IMR-90 (cell line): ENCODE data around the gene CTIF. TPM values are rescaled to one million over a fixed set of nuclear protein-coding genes. Genes with fewer than 3 reads are reported as not detected.

Experiments used
- ATAC-seq: fragments of 200-7000 bp; cut with Tn5 transposase; 2 replicates; pipeline ENCODE4 v1.9.1; 2020; ENCODE audit warnings: low read depth, mild to moderate bottlenecking, moderate library complexity
- BruUV-seq: library from RNA; stranded (reverse); fragments of 400-500 nt; replicated peaks from 2 replicates; lab custom pipeline; 2021; lab: Mats Ljungman, UMichigan
- CTCF ChIA-PET: fragments of 300-600 bp; formaldehyde crosslinking; extraction: SDS; loops from one replicate; lab custom pipeline; 2021; ENCODE audit warnings: antibody characterized with exemption; lab: Yijun Ruan, JAX
- POLR2A ChIA-PET: fragments of 300-600 bp; sonication (Branson Sonifier 250); formaldehyde crosslinking; loops from one replicate; lab custom pipeline; 2022; ENCODE audit warnings: antibody characterized with exemption; ENCODE audit not compliant: unreplicated experiment; lab: Charles Lee
- DNase-seq: peaks from one replicate; pipeline ENCODE4 v3.0.0; 2013
- H2AFZ ChIP-seq: replicated peaks from 2 replicates; pipeline ENCODE3; 2013; ENCODE audit warnings: low read length, mild to moderate bottlenecking; ENCODE audit not compliant: poor library complexity
- H2AK5ac ChIP-seq: 2 replicates; pipeline ENCODE4 v1.6.1; 2013; ENCODE audit warnings: low read depth, low read length, inconsistent platforms
- H2AK9ac ChIP-seq: replicated peaks from 2 replicates; pipeline ENCODE3; 2013; ENCODE audit warnings: mild to moderate bottlenecking, low read depth, low read length, moderate library complexity; ENCODE audit not compliant: poor library complexity
- H2BK120ac ChIP-seq: 2 replicates; pipeline ENCODE4 v1.6.1; 2013; ENCODE audit warnings: low read depth, low read length, inconsistent platforms
- H2BK15ac ChIP-seq: 3 replicates; pipeline ENCODE4 v1.6.1; 2013; ENCODE audit warnings: low read depth, low read length, inconsistent platforms
- H2BK20ac ChIP-seq: 2 replicates; pipeline ENCODE4 v1.6.1; 2013; ENCODE audit warnings: low read depth, mild to moderate bottlenecking, inconsistent platforms, low read length, moderate library complexity
- H2BK5ac ChIP-seq: 2 replicates; pipeline ENCODE4 v1.6.1; 2013; ENCODE audit warnings: mild to moderate bottlenecking, low read depth, low read length, inconsistent platforms; ENCODE audit not compliant: poor library complexity, severe bottlenecking
- H3K14ac ChIP-seq: replicated peaks from 2 replicates; pipeline ENCODE4 v1.6.1; 2013; ENCODE audit warnings: low read depth, low read length, inconsistent platforms
- H3K18ac ChIP-seq: 2 replicates; pipeline ENCODE4 v1.6.1; 2013; ENCODE audit warnings: low read depth, low read length, control low read depth
- H3K23ac ChIP-seq: 2 replicates; pipeline ENCODE4 v1.6.1; 2013; ENCODE audit warnings: low read depth, low read length, inconsistent platforms
- H3K27ac ChIP-seq: 2 replicates; pipeline ENCODE4 v1.5.1; 2013; ENCODE audit warnings: mild to moderate bottlenecking, control low read depth, low read length; ENCODE audit not compliant: insufficient read depth
- H3K27me3 ChIP-seq: 2 replicates; pipeline ENCODE4 v1.6.1; 2013; ENCODE audit warnings: low read length; ENCODE audit not compliant: control insufficient read depth, insufficient read depth
- H3K36me3 ChIP-seq: 2 replicates; pipeline ENCODE4 v1.6.1; 2013; ENCODE audit warnings: low read length, mixed read lengths; ENCODE audit not compliant: control insufficient read depth, insufficient read depth
- H3K4ac ChIP-seq: 2 replicates; pipeline ENCODE4 v1.6.1; 2013; ENCODE audit warnings: low read depth, low read length, inconsistent platforms
- H3K4me1 ChIP-seq: 2 replicates; pipeline ENCODE4 v1.6.1; 2013; ENCODE audit warnings: low read length, mixed read lengths; ENCODE audit not compliant: control insufficient read depth, insufficient read depth
- H3K4me2 ChIP-seq: 2 replicates; pipeline ENCODE4 v1.6.1; 2013; ENCODE audit warnings: low read depth, mild to moderate bottlenecking, control low read depth, low read length, moderate library complexity
- H3K4me3 ChIP-seq: 2 replicates; pipeline ENCODE4 v1.5.1; 2013; ENCODE audit warnings: low read depth, mild to moderate bottlenecking, control low read depth, low read length, moderate library complexity; ENCODE audit not compliant: insufficient read depth
- H3K56ac ChIP-seq: 2 replicates; pipeline ENCODE4 v1.6.1; 2013; ENCODE audit warnings: low read length, inconsistent platforms; ENCODE audit not compliant: insufficient read depth; ENCODE audit errors: extremely low read depth
- H3K79me1 ChIP-seq, 2 experiments: 2 replicates each; pipeline ENCODE4 v1.6.1; 2013; ENCODE audit warnings: low read length in 2 of 2, inconsistent platforms in 1 of 2, low read depth in 1 of 2
- H3K9ac ChIP-seq: 2 replicates; pipeline ENCODE4 v1.6.1; 2013; ENCODE audit warnings: low read depth, low read length, control low read depth
- H3K9me1 ChIP-seq: 2 replicates; pipeline ENCODE4 v1.6.1; 2013; ENCODE audit warnings: low read length, inconsistent platforms; ENCODE audit not compliant: insufficient read depth
- H3K9me3 ChIP-seq: 2 replicates; pipeline ENCODE4 v1.6.1; 2013; ENCODE audit warnings: low read length; ENCODE audit not compliant: control insufficient read depth, insufficient read depth
- H4K20me1 ChIP-seq: 2 replicates; pipeline ENCODE4 v1.6.1; 2013; ENCODE audit warnings: low read length, inconsistent platforms; ENCODE audit not compliant: insufficient read depth
- H4K5ac ChIP-seq: 2 replicates; pipeline ENCODE4 v1.6.1; 2013; ENCODE audit warnings: mild to moderate bottlenecking, low read depth, low read length, control low read depth
- H4K8ac ChIP-seq, 2 experiments: 2 replicates each; pipeline ENCODE4 v1.6.1; 2013; ENCODE audit warnings: low read depth in 2 of 2, low read length in 2 of 2, control low read depth in 1 of 2, inconsistent platforms in 1 of 2
- H4K91ac ChIP-seq: 2 replicates; pipeline ENCODE4 v1.6.1; 2013; ENCODE audit warnings: low read depth, low read length, inconsistent platforms; ENCODE audit not compliant: insufficient read depth
- BHLHE40 ChIP-seq: fragments of 150-350 bp; IDR thresholded peaks from 2 replicates; pipeline ENCODE4 v1.6.1; 2016; ENCODE audit warnings: mild to moderate bottlenecking, low read depth, low read length
- CEBPB ChIP-seq: IDR thresholded peaks from 2 replicates; pipeline ENCODE4 v1.6.1; 2012; ENCODE audit warnings: low read depth, low read length, improper control_type of control experiment
- CHD1 ChIP-seq: IDR thresholded peaks from 2 replicates; pipeline ENCODE4 v1.6.1; 2012; ENCODE audit warnings: low read depth, low read length, improper control_type of control experiment
- CTCF ChIP-seq: conservative IDR thresholded peaks from 2 replicates; pipeline ENCODE4 v1.5.1; 2012; ENCODE audit warnings: mild to moderate bottlenecking, low read depth, low read length, improper control_type of control experiment
- ELK1 ChIP-seq: fragments of 150-350 bp; IDR thresholded peaks from 2 replicates; pipeline ENCODE4 v1.6.1; 2016; ENCODE audit warnings: low read depth, mild to moderate bottlenecking, low read length, moderate library complexity, borderline replicate concordance
- FOS ChIP-seq: fragments of 150-350 bp; IDR thresholded peaks from 2 replicates; pipeline ENCODE4 v1.6.1; 2016; ENCODE audit warnings: low read depth, low read length
- MAFK ChIP-seq: IDR thresholded peaks from 2 replicates; pipeline ENCODE4 v1.6.1; 2012; ENCODE audit warnings: low read depth, low read length, improper control_type of control experiment
- MAZ ChIP-seq: IDR thresholded peaks from 2 replicates; pipeline ENCODE4 v1.6.1; 2012; ENCODE audit warnings: low read depth, mild to moderate bottlenecking, low read length, improper control_type of control experiment, moderate library complexity, borderline replicate concordance
- MXI1 ChIP-seq: IDR thresholded peaks from 2 replicates; pipeline ENCODE4 v1.6.1; 2012; ENCODE audit warnings: low read depth, mild to moderate bottlenecking, low read length, moderate library complexity, borderline replicate concordance
- NFE2L2 ChIP-seq: fragments of 150-350 bp; IDR thresholded peaks from 2 replicates; pipeline ENCODE4 v1.6.1; 2016; ENCODE audit warnings: low read depth, mild to moderate bottlenecking, low read length
- POLR2A ChIP-seq: IDR thresholded peaks from 2 replicates; pipeline ENCODE4 v1.6.1; 2012; ENCODE audit warnings: mild to moderate bottlenecking, low read depth, low read length
- RAD21 ChIP-seq: IDR thresholded peaks from 2 replicates; pipeline ENCODE4 v1.6.1; 2012; ENCODE audit warnings: low read length, improper control_type of control experiment
- RCOR1 ChIP-seq: IDR thresholded peaks from 2 replicates; pipeline ENCODE4 v1.6.1; 2012; ENCODE audit warnings: mild to moderate bottlenecking, low read length, improper control_type of control experiment; ENCODE audit not compliant: insufficient replicate concordance
- RFX5 ChIP-seq: IDR thresholded peaks from 2 replicates; pipeline ENCODE4 v1.8.0; 2012; ENCODE audit warnings: low read depth, mild to moderate bottlenecking, low read length, moderate library complexity
- SMC3 ChIP-seq: fragments of 150-350 bp; IDR thresholded peaks from 2 replicates; pipeline ENCODE4 v1.6.1; 2016; ENCODE audit warnings: low read depth, mild to moderate bottlenecking, antibody characterized with exemption, low read length, moderate library complexity
- USF2 ChIP-seq: fragments of 150-350 bp; IDR thresholded peaks from 2 replicates; pipeline ENCODE4 v1.6.1; 2017; ENCODE audit warnings: mild to moderate bottlenecking, antibody characterized with exemption, low read length, low read depth
- WGBS, 2 experiments: methylation state at CpG; one replicate each; pipeline versions ENCODE4 v1.1.5 to v1.1.7; 2013; ENCODE audit warnings: missing lambda C conversion rate in 2 of 2; ENCODE audit not compliant: insufficient read length in 1 of 2; ENCODE audit errors: extremely low coverage in 2 of 2; 5-methylcytosine and 5-hydroxymethylcytosine counted together
- dilution Hi-C: fragments of 300-500 bp; cut with HindIII; formaldehyde crosslinking; loops from one replicate; pipeline ENCODE4 v1.14.3; 2018; ENCODE audit warnings: low sequenced_read_pairs; ENCODE audit not compliant: unreplicated experiment
- in situ Hi-C: fragments of 300-500 bp; cut with MboI; formaldehyde crosslinking; loops from 3 replicates; pipeline ENCODE4 v1.14.3; 2019; ENCODE audit warnings: low sequenced_read_pairs, inconsistent platforms, mixed read lengths
- intact Hi-C: fragments of 100-400 bp; cut with micrococcal nuclease; formaldehyde crosslinking; loops from 2 replicates; pipeline ENCODE4 v1.10.0; 2022
- polyA plus RNA-seq, 3 experiments: library from polyadenylated mRNA; depleted of rRNA; stranded (reverse); fragments of >200 nt; gene quantifications; 2 replicates each; pipeline ENCODE4 v1.2.3, GENCODE V29; 2012; ENCODE audit warnings: low replicate concordance in 1 of 3
- total RNA-seq: library from RNA; depleted of rRNA; stranded (reverse); fragments of >200 nt; gene quantifications from 2 replicates; pipeline ENCODE4 v1.2.3, GENCODE V29; 2012

CTIF gene
- total and polyA plus RNA-seq, 2 of the 4 experiments (the other 2 are of a cell fraction): 25.1 to 57.0 TPM

GRCh38 chr18:48730010-48730409 is 191.2 kb downstream of the CTIF start:
- Histone ChIP-seq H4K20me1 (peaks cover 20% of the 10 kb centered on the region), H3K79me1 (peaks cover 39 to 87% of the 10 kb centered on the region in 2 experiments), H3K14ac (peak overlapping the region; percentile 87; the same call in 1 of the 2 replicates), H3K4ac (peak overlapping the region; percentile 88), H2BK5ac (no peak overlapping the region), H2AFZ (no peak overlapping the region), H3K9me1 (peaks cover 25% of the 10 kb centered on the region), H3K4me3 (no peak overlapping the region), H3K18ac (no peak overlapping the region), H2AK5ac (peak overlapping the region; percentile 96; the same call in 1 of the 2 replicates), H2AK9ac (peak overlapping the region; percentile 53), H2BK20ac (peak overlapping the region; percentile 84; the same call in 1 of the 2 replicates), H2BK120ac (0 out of 2 replicates have a peak overlapping the region, but pooled peaks have one; percentile 83), H3K4me2 (no peak overlapping the region), H3K27ac (no peak overlapping the region), H3K36me3 (peaks cover 24% of the 10 kb centered on the region), H4K91ac (no peak overlapping the region), H4K8ac (no peak overlapping the region), H3K56ac (no peak overlapping the region), H2BK15ac (no peak overlapping the region), H3K9me3 (peaks cover 21% of the 10 kb centered on the region), H3K23ac (no peak overlapping the region), H4K5ac (no peak overlapping the region), H3K27me3 (no peaks in the 10 kb centered on the region), H3K9ac (no peak overlapping the region), H3K4me1 (peaks cover 21% of the 10 kb centered on the region)
- 97% methylated on average over 6 of the region's 12 CpGs; no CpG with 5 or more reads in 1 of the 2 experiments for WGBS, 2 experiments
- DNase-seq (no peak), ATAC-seq (no peak)
- dilution Hi-C loops: no loop called here
- TF ChIP-seq CEBPB (no peak), CTCF (no peak), FOS (no peak), BHLHE40 (no peak), NFE2L2 (no peak), POLR2A (no peak), MXI1 (no peak), RAD21 (no peak), SMC3 (no peak), USF2 (no peak), RCOR1 (no peak), MAZ (no peak), CHD1 (no peak), MAFK (no peak), ELK1 (no peak), RFX5 (no peak)
- intact Hi-C loops: no loop called here
- POLR2A ChIA-PET: no interaction called here
- CTCF ChIA-PET: interaction anchor here (0.5 kb wide), 1 partner anchor 1524 kb away, joined by 3 read pairs; no protein-coding TSS in a partner anchor
- BruUV-seq: no TSS peak
- in situ Hi-C loops: no loop called here
